HepG2 (cell line): Measurements from ENCODE around the gene PRDX2. TPM values are rescaled to one million over a fixed set of nuclear protein-coding genes. Genes with fewer than 3 reads are reported as not detected.

Source experiments
- ARID5B ChIP-seq: IDR thresholded peaks from 2 replicates; pipeline ENCODE4 v1.4.0; 2020; ENCODE audit warnings: mild to moderate bottlenecking, missing genetic modification reagents
- BRCA1 ChIP-seq: sonication (generic); formaldehyde crosslinking; IDR thresholded peaks from 2 replicates; pipeline ENCODE4 v1.4.0; 2020; ENCODE audit warnings: missing genetic modification reagents
- FLYWCH1 ChIP-seq: sonication (generic); formaldehyde crosslinking; IDR thresholded peaks from 2 replicates; pipeline ENCODE4 v1.8.1; 2023; ENCODE audit warnings: mild to moderate bottlenecking, missing genetic modification reagents
- GABPB1 ChIP-seq: IDR thresholded peaks from 2 replicates; pipeline ENCODE4 v1.6.1; 2016; ENCODE audit warnings: mild to moderate bottlenecking, missing genetic modification reagents, moderate library complexity, missing compliant biosample characterization
- HNRNPH1 ChIP-seq: fragments of 200-400 bp; formaldehyde crosslinking; optimal IDR thresholded peaks from 2 replicates; pipeline ENCODE3; 2017; ENCODE audit warnings: mild to moderate bottlenecking, low read depth, low read length
- KDM4B ChIP-seq: sonication (generic); formaldehyde crosslinking; IDR thresholded peaks from 2 replicates; pipeline ENCODE4 v1.4.0; 2020; ENCODE audit warnings: missing genetic modification reagents
- NFE2L1 ChIP-seq: sonication (generic); formaldehyde crosslinking; IDR thresholded peaks from 2 replicates; pipeline ENCODE4 v1.4.0; 2020; ENCODE audit warnings: missing genetic modification reagents, mild to moderate bottlenecking, borderline replicate concordance
- PHF20 ChIP-seq: sonication (generic); formaldehyde crosslinking; IDR thresholded peaks from 2 replicates; pipeline ENCODE4 v1.5.0; 2020; ENCODE audit warnings: mild to moderate bottlenecking, missing genetic modification reagents
- PITX1 ChIP-seq: sonication (generic); formaldehyde crosslinking; IDR thresholded peaks from 2 replicates; pipeline ENCODE4 v1.5.1; 2020; ENCODE audit warnings: mild to moderate bottlenecking, missing genetic modification reagents
- RFXANK ChIP-seq: IDR thresholded peaks from 2 replicates; pipeline ENCODE4 v1.6.1; 2016
- SKI ChIP-seq: fragments of 450-650 bp; IDR thresholded peaks from one replicate; pipeline ENCODE4 v1.6.1; 2018; ENCODE audit warnings: mild to moderate bottlenecking; ENCODE audit not compliant: partially characterized antibody
- THAP9 ChIP-seq: sonication (generic); formaldehyde crosslinking; IDR thresholded peaks from 2 replicates; pipeline ENCODE4; 2020; ENCODE audit warnings: missing genetic modification reagents, mild to moderate bottlenecking, borderline replicate concordance
- ZBTB1 ChIP-seq: sonication (generic); formaldehyde crosslinking; IDR thresholded peaks from 2 replicates; pipeline ENCODE4 v1.4.0; 2020; ENCODE audit warnings: missing genetic modification reagents, borderline replicate concordance
- ZNF180 ChIP-seq: sonication (generic); formaldehyde crosslinking; IDR thresholded peaks from 2 replicates; pipeline ENCODE4 v1.4.0; 2020; ENCODE audit warnings: low read depth, missing genetic modification reagents, borderline replicate concordance
- ZNF614 ChIP-seq: IDR thresholded peaks from 2 replicates; pipeline ENCODE4 v1.6.1; 2018; ENCODE audit warnings: missing biosample characterization, missing genetic modification reagents, inconsistent platforms, borderline replicate concordance
- polyA plus RNA-seq, 8 experiments: library from polyadenylated mRNA; depleted of rRNA in 3 of 8; stranded (reverse) in 7 of 8; unstranded in 1 of 8; fragments of >200 nt; fragmentation: Illumina TruSeq in 4 of 8; extraction: Trizol in 4 of 8; gene quantifications; 2 replicates each; pipeline versions ENCODE4 v1.2.1 to v1.2.3, GENCODE V29; 2011 to 2016; ENCODE audit warnings: low read depth in 4 of 8, missing spikeins in 1 of 8, mixed read lengths in 1 of 8; ENCODE audit not compliant: insufficient read depth in 1 of 8
- total RNA-seq, 5 experiments: library from RNA; depleted of rRNA; stranded (reverse); fragments of >200 nt; fragmentation: Illumina TruSeq; extraction: Trizol; gene quantifications; 2 replicates each; pipeline ENCODE4 v1.2.3, GENCODE V29; 2016; ENCODE audit warnings: low read depth in 1 of 5
- TF ChIP-seq, protein P1 (sequence below): sonication (generic); formaldehyde crosslinking; IDR thresholded peaks from 2 replicates; pipeline ENCODE4 v1.8.1; 2023; ENCODE audit warnings: mild to moderate bottlenecking, inconsistent platforms, moderate library complexity, missing genetic modification reagents, borderline replicate concordance
- TF ChIP-seq, protein P2 (sequence below): sonication (generic); formaldehyde crosslinking; IDR thresholded peaks from 2 replicates; pipeline ENCODE4 v1.4.0; 2020; ENCODE audit warnings: missing genetic modification reagents, borderline replicate concordance
- TF ChIP-seq, protein P3 (sequence below): sonication (generic); formaldehyde crosslinking; IDR thresholded peaks from 2 replicates; pipeline ENCODE4 v1.8.1; 2023; ENCODE audit warnings: mild to moderate bottlenecking, moderate library complexity, missing genetic modification reagents

Gene PRDX2
- total and polyA plus RNA-seq, 2 of the 13 experiments (the other 11 are each of a cell fraction or from before 2014, with no cell fraction given): 218 to 381 TPM

- TF ChIP-seq ARID5B (CRISPR knock-in tag): peak; percentile 51
- TF ChIP-seq SKI: no peak
- TF ChIP-seq, protein P1, sequence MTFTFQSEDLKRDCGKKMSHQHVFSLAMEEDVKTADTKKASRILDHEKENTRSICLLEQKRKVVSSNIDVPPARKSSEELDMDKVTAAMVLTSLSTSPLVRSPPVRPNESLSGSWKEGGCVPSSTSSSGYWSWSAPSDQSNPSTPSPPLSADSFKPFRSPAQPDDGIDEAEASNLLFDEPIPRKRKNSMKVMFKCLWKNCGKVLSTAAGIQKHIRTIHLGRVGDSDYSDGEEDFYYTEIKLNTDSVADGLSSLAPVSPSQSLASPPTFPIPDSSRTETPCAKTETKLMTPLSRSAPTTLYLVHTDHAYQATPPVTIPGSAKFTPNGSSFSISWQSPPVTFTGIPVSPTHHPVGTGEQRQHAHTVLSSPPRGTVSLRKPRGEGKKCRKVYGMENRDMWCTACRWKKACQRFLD (CRISPR knock-in tag): 0 out of 2 replicates have a peak, but pooled peaks have one; percentile 85
- peak; percentile 42; the same call in 1 of the 2 replicates for TF ChIP-seq PITX1
- peak; percentile 85 for TF ChIP-seq PHF20 (CRISPR knock-in tag)
- no peak for TF ChIP-seq NFE2L1 (CRISPR knock-in tag)
- TF ChIP-seq FLYWCH1 (CRISPR knock-in tag): no peak
- 0 out of 2 replicates have a peak, but pooled peaks have one; percentile 47 for TF ChIP-seq ZNF614 (CRISPR knock-in tag)
- TF ChIP-seq ZNF180: no peak
- TF ChIP-seq BRCA1: 0 out of 2 replicates have a peak, but pooled peaks have one; percentile 76
- no peak for TF ChIP-seq KDM4B
- TF ChIP-seq HNRNPH1: no peak
- peak; percentile 85; the same call in 1 of the 2 replicates for TF ChIP-seq THAP9 (CRISPR knock-in tag)
- TF ChIP-seq, protein P2, sequence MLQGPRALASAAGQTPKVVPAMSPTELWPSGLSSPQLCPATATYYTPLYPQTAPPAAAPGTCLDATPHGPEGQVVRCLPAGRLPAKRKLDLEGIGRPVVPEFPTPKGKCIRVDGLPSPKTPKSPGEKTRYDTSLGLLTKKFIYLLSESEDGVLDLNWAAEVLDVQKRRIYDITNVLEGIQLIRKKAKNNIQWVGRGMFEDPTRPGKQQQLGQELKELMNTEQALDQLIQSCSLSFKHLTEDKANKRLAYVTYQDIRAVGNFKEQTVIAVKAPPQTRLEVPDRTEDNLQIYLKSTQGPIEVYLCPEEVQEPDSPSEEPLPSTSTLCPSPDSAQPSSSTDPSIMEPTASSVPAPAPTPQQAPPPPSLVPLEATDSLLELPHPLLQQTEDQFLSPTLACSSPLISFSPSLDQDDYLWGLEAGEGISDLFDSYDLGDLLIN (CRISPR knock-in tag): peak; percentile 83; the same call in 1 of the 2 replicates
- TF ChIP-seq, protein P3, sequence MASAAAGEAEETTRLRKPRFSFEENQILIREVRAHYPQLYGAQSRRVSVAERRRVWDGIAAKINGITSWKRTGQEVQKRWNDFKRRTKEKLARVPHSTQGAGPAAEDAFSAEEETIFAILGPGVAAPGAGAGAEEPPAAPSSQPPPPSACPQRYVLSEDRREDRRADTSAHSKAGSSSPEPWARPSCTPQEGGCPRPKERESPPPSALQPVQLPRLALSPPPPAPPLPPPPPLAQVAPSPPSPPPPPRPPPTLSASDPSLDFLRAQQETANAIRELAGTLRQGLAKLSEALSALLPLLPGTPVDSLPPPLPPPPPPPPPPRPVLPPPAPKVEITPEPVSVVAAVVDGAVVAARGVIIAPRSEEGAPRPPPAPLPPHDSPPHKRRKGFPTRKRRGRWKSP (CRISPR knock-in tag): 0 out of 2 replicates have a peak, but pooled peaks have one; percentile 23
- TF ChIP-seq GABPB1 (CRISPR knock-in tag): peak; percentile 91
- TF ChIP-seq ZBTB1 (CRISPR knock-in tag): no peak
- TF ChIP-seq RFXANK (CRISPR knock-in tag): peak; percentile 68; the same call in 1 of the 2 replicates
Observed at GRCh38 chr19:12806242-12807081, 4.9 kb upstream of the PRDX2 start, which contains the start of gene RNASEH2A (continued).
